ENCODE measurements around the gene HLA-DPA1.
"Not testable (repeated sequence)": the region's sequence is repeated elsewhere in the genome, so short reads cannot be mapped to it uniquely, and the experiment has no call there.

HLA-DPA1 gene

GRCh38 chr6:33073431-33073871 is at the start of gene HLA-DPA1:
Gene HLA-DPA1 (minus strand): TSS chr6:33073649.
- DNase-seq (ENCODE audit: low spot score), result peak; percentile 86

- DNase-seq (ENCODE audit: low spot score), result no peak
Observed at GRCh38 chr6:33123181-33123580, 49.7 kb upstream of the HLA-DPA1 start.

- no peak for DNase-seq (ENCODE audit: low spot score)
Observed at GRCh38 chr6:33120001-33120400, 46.6 kb upstream of the HLA-DPA1 start.

GRCh38 chr6:33118525-33119123 is 45.2 kb upstream of the HLA-DPA1 start:
- peak; percentile 41 for DNase-seq (ENCODE audit: low spot score)

- no peak for DNase-seq (ENCODE audit: low spot score)
Observed at GRCh38 chr6:33117811-33118277, 44.4 kb upstream of the HLA-DPA1 start.

- no peak for DNase-seq (ENCODE audit: low spot score)
Observed at GRCh38 chr6:33116841-33117711, 43.6 kb upstream of the HLA-DPA1 start.

GRCh38 chr6:33116417-33116816 is 43.0 kb upstream of the HLA-DPA1 start:
- DNase-seq (ENCODE audit: low spot score), result no peak

- peak; percentile 18 for DNase-seq (ENCODE audit: low spot score)
Observed at GRCh38 chr6:33114406-33114805, 41.0 kb upstream of the HLA-DPA1 start.

GRCh38 chr6:33113755-33114154 is 40.3 kb upstream of the HLA-DPA1 start:
- DNase-seq (ENCODE audit: low spot score), result no peak

GRCh38 chr6:33112148-33112547 is 38.7 kb upstream of the HLA-DPA1 start:
- DNase-seq (ENCODE audit: low spot score), result peak; percentile 92

- DNase-seq (ENCODE audit: low spot score), result no peak
Observed at GRCh38 chr6:33108307-33108706, 34.9 kb upstream of the HLA-DPA1 start.

GRCh38 chr6:33107641-33108040 is 34.2 kb upstream of the HLA-DPA1 start:
- no peak for DNase-seq (ENCODE audit: low spot score)

GRCh38 chr6:33105916-33106871 is 32.7 kb upstream of the HLA-DPA1 start:
- no peak for DNase-seq (ENCODE audit: low spot score)

GRCh38 chr6:33105386-33105785 is 31.9 kb upstream of the HLA-DPA1 start:
- DNase-seq (ENCODE audit: low spot score), result no peak

- no peak for DNase-seq (ENCODE audit: low spot score)
Observed at GRCh38 chr6:33104887-33105286, 31.4 kb upstream of the HLA-DPA1 start.

GRCh38 chr6:33103776-33104175 is 30.3 kb upstream of the HLA-DPA1 start:
- no peak for DNase-seq (ENCODE audit: low spot score)

GRCh38 chr6:33101121-33101737 is 27.8 kb upstream of the HLA-DPA1 start:
- DNase-seq (ENCODE audit: low spot score), result not testable (repeated sequence)

GRCh38 chr6:33095681-33096080 is 22.2 kb upstream of the HLA-DPA1 start:
- DNase-seq (ENCODE audit: low spot score), result no peak

GRCh38 chr6:33093855-33094254 is 20.4 kb upstream of the HLA-DPA1 start:
- no peak for DNase-seq (ENCODE audit: low spot score)

- no peak for DNase-seq (ENCODE audit: low spot score)
Observed at GRCh38 chr6:33092385-33092784, 18.9 kb upstream of the HLA-DPA1 start.

GRCh38 chr6:33091957-33092356 is 18.5 kb upstream of the HLA-DPA1 start:
- DNase-seq (ENCODE audit: low spot score), result peak; percentile 74

All from germinal center (tissue), 1 donor.